HepG2 (cell line): ENCODE measurements around the gene SETD1B. TPM values are rescaled to one million over a fixed set of nuclear protein-coding genes. Genes with fewer than 3 reads are reported as not detected.

Source experiments
- KLF13 ChIP-seq: sonication (generic); formaldehyde crosslinking; IDR thresholded peaks from 2 replicates; pipeline ENCODE4 v1.4.0; 2020; ENCODE audit warnings: mild to moderate bottlenecking, missing genetic modification reagents
- NFIC ChIP-seq: IDR thresholded peaks from 2 replicates; pipeline ENCODE4 v1.6.1; 2012; ENCODE audit warnings: mild to moderate bottlenecking, low read length, inconsistent platforms
- ZNF124 ChIP-seq: sonication (generic); formaldehyde crosslinking; IDR thresholded peaks from 2 replicates; pipeline ENCODE4 v1.4.0; 2020; ENCODE audit warnings: missing genetic modification reagents
- ZNF569 ChIP-seq: sonication (generic); formaldehyde crosslinking; IDR thresholded peaks from 2 replicates; pipeline ENCODE4 v1.5.0; 2020; ENCODE audit warnings: mild to moderate bottlenecking, missing genetic modification reagents, moderate library complexity, borderline replicate concordance
- ZNF724P ChIP-seq: sonication (generic); formaldehyde crosslinking; IDR thresholded peaks from 2 replicates; pipeline ENCODE4 v1.8.0; 2022; ENCODE audit warnings: missing genetic modification reagents, borderline replicate concordance
- polyA plus RNA-seq, 8 experiments: library from polyadenylated mRNA; depleted of rRNA in 3 of 8; stranded (reverse) in 7 of 8; unstranded in 1 of 8; fragments of >200 nt; fragmentation: Illumina TruSeq in 4 of 8; extraction: Trizol in 4 of 8; gene quantifications; 2 replicates each; pipeline versions ENCODE4 v1.2.1 to v1.2.3, GENCODE V29; 2011 to 2016; ENCODE audit warnings: low read depth in 4 of 8, missing spikeins in 1 of 8, mixed read lengths in 1 of 8; ENCODE audit not compliant: insufficient read depth in 1 of 8
- total RNA-seq, 5 experiments: library from RNA; depleted of rRNA; stranded (reverse); fragments of >200 nt; fragmentation: Illumina TruSeq; extraction: Trizol; gene quantifications; 2 replicates each; pipeline ENCODE4 v1.2.3, GENCODE V29; 2016; ENCODE audit warnings: low read depth in 1 of 5
- TF ChIP-seq, protein P1 (sequence below): sonication (generic); formaldehyde crosslinking; IDR thresholded peaks from 2 replicates; pipeline ENCODE4 v1.4.0; 2020; ENCODE audit warnings: missing genetic modification reagents
- TF ChIP-seq, protein P2 (sequence below): sonication (generic); formaldehyde crosslinking; IDR thresholded peaks from 2 replicates; pipeline ENCODE4 v1.5.1; 2020; ENCODE audit warnings: mild to moderate bottlenecking, missing genetic modification reagents, borderline replicate concordance

The SETD1B gene
- total and polyA plus RNA-seq, 2 of the 13 experiments (the other 11 are each of a cell fraction or from before 2014, with no cell fraction given) = 1.1 to 1.4 TPM

DNA sequence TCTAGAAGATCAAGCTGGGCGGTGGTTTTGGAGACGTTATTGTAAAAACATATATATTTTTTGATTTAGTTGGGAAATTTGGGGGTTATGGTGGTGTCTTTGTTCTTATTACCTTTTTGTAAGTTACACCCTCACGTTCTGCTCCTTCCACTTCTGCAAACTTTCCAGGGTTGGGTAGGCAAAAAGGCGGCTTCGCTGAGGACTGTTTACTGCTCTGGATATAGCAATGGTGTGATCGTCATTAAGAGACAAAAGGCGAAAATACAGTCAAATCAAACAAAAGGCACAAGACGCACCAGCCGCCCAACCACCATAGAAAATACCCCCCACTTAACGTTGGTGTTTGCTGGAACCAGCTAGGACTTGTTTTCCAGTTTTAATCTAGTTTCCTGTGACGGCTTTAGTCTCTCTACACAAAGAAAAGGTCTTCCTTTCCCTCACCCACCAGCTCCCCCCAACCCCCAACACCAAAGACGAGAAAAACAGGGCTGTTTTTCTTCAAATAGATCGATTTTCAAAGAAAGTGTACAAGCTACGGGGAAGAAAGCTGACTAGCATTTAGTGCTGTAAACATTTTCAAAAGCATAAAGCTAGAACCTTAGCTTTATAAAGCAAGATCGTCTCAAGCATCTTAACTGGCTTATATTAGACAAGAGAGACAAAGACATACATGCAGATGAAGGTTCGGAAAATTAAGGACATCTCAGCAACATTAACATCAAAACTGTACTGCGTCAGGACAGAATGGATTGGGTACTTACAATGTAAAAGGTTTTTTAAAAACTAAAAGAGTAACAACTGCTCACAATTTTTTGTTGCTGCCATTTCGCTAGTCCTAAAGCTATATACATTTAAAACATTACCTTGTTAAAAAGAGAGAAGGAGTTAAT is 2.0 kb upstream of the SETD1B start (continued):
- TF ChIP-seq, protein P1, sequence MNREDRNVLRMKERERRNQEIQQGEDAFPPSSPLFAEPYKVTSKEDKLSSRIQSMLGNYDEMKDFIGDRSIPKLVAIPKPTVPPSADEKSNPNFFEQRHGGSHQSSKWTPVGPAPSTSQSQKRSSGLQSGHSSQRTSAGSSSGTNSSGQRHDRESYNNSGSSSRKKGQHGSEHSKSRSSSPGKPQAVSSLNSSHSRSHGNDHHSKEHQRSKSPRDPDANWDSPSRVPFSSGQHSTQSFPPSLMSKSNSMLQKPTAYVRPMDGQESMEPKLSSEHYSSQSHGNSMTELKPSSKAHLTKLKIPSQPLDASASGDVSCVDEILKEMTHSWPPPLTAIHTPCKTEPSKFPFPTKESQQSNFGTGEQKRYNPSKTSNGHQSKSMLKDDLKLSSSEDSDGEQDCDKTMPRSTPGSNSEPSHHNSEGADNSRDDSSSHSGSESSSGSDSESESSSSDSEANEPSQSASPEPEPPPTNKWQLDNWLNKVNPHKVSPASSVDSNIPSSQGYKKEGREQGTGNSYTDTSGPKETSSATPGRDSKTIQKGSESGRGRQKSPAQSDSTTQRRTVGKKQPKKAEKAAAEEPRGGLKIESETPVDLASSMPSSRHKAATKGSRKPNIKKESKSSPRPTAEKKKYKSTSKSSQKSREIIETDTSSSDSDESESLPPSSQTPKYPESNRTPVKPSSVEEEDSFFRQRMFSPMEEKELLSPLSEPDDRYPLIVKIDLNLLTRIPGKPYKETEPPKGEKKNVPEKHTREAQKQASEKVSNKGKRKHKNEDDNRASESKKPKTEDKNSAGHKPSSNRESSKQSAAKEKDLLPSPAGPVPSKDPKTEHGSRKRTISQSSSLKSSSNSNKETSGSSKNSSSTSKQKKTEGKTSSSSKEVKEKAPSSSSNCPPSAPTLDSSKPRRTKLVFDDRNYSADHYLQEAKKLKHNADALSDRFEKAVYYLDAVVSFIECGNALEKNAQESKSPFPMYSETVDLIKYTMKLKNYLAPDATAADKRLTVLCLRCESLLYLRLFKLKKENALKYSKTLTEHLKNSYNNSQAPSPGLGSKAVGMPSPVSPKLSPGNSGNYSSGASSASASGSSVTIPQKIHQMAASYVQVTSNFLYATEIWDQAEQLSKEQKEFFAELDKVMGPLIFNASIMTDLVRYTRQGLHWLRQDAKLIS (CRISPR knock-in tag) = peak; percentile 6; the same call in 1 of the 2 replicates
- TF ChIP-seq, protein P2, sequence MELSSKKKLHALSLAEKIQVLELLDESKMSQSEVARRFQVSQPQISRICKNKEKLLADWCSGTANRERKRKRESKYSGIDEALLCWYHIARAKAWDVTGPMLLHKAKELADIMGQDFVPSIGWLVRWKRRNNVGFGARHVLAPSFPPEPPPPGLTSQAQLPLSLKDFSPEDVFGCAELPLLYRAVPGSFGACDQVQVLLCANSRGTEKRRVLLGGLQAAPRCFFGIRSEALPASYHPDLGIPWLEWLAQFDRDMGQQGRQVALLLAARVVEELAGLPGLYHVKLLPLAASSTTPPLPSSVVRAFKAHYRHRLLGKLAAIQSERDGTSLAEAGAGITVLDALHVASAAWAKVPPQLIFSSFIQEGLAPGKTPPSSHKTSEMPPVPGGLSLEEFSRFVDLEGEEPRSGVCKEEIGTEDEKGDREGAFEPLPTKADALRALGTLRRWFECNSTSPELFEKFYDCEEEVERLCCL (CRISPR knock-in tag) = no peak
- TF ChIP-seq ZNF124 (CRISPR knock-in tag) (no peak), NFIC (no peak), ZNF724P (CRISPR knock-in tag) (no peak), ZNF569 (CRISPR knock-in tag) (no peak), KLF13 (CRISPR knock-in tag) (no peak)
